Mesothelial cell of epicardium (in vitro differentiated cells): ENCODE data around the gene TSPAN14. TPM values are rescaled to one million over a fixed set of nuclear protein-coding genes. Genes with fewer than 3 reads are reported as not detected.

Experiments used
- DNase-seq, 2 experiments: peaks; one replicate each; pipeline ENCODE4 v3.0.0; 2021; ENCODE audit warnings: low spot score in 2 of 2; ENCODE audit not compliant: unreplicated experiment in 2 of 2
- H3K27ac Mint-ChIP-seq: 2 replicates; pipeline ENCODE4 v1.8.0; 2021; ENCODE audit warnings: mixed read lengths
- H3K27me3 Mint-ChIP-seq: 2 replicates; pipeline ENCODE4 v1.8.0; 2021; ENCODE audit warnings: low read depth, mixed read lengths
- H3K36me3 Mint-ChIP-seq: 2 replicates; pipeline ENCODE4 v1.8.0; 2021; ENCODE audit warnings: mixed read lengths
- H3K4me1 Mint-ChIP-seq: 2 replicates; pipeline ENCODE4 v1.8.0; 2021; ENCODE audit warnings: mixed read lengths
- H3K4me3 Mint-ChIP-seq: 2 replicates; pipeline ENCODE4 v1.8.0; 2021; ENCODE audit warnings: mild to moderate bottlenecking, moderate library complexity, mixed read lengths
- H3K9me3 Mint-ChIP-seq: 2 replicates; pipeline ENCODE4 v1.8.0; 2021; ENCODE audit warnings: mixed read lengths
- total RNA-seq: library from RNA; stranded (reverse); gene quantifications from 3 replicates; pipeline ENCODE4 v1.2.1, GENCODE V29; 2021
- TF ChIP-seq, protein P1 (sequence below): fragments of 200-600 bp; sonication (generic); IDR thresholded peaks from one replicate; pipeline ENCODE4 v1.5.0; 2021; ENCODE audit warnings: antibody characterized with exemption; ENCODE audit not compliant: unreplicated experiment

Gene TSPAN14
- total RNA-seq, 1 donor from 2014 or later = 113 TPM

DNA sequence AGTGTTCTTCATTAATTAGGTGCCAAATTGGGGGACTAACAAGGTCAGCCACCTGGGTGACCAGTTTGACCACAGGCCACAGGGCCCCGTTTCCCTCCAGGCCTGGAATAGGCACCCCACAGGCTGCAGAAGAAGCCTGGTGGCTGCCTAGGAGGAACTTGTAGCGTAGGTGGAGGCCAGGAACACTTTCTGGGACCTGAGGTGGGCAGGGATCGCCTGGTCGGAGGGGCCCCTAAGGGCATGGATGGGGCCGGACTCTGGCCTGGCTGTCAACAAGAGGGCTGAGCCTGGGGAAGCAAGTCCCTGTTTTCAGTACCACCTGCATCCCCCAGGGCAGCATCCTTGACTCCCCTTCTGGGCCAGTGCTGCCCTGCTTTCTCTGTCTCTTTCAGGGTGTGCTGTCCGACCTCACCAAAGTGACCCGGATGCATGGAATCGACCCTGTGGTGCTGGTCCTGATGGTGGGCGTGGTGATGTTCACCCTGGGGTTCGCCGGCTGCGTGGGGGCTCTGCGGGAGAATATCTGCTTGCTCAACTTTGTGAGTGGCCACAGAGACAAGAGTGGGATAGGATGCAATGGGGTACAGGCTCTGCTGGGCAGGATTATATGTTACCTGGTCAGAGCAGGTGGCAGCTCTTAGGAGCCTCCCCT lies 52.9 kb downstream of the TSPAN14 start:
- TF ChIP-seq, protein P1, sequence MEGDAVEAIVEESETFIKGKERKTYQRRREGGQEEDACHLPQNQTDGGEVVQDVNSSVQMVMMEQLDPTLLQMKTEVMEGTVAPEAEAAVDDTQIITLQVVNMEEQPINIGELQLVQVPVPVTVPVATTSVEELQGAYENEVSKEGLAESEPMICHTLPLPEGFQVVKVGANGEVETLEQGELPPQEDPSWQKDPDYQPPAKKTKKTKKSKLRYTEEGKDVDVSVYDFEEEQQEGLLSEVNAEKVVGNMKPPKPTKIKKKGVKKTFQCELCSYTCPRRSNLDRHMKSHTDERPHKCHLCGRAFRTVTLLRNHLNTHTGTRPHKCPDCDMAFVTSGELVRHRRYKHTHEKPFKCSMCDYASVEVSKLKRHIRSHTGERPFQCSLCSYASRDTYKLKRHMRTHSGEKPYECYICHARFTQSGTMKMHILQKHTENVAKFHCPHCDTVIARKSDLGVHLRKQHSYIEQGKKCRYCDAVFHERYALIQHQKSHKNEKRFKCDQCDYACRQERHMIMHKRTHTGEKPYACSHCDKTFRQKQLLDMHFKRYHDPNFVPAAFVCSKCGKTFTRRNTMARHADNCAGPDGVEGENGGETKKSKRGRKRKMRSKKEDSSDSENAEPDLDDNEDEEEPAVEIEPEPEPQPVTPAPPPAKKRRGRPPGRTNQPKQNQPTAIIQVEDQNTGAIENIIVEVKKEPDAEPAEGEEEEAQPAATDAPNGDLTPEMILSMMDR = no peak
- Mint-ChIP-seq H3K36me3 (peaks cover 12% of the 10 kb centered on the region), H3K4me3 (no peak overlapping the region), H3K9me3 (no peaks in the 10 kb centered on the region), H3K27ac (peak overlapping the region; percentile 97), H3K27me3 (no peaks in the 10 kb centered on the region), H3K4me1 (peaks cover 67% of the 10 kb centered on the region)
- DNase-seq = no peak

DNA sequence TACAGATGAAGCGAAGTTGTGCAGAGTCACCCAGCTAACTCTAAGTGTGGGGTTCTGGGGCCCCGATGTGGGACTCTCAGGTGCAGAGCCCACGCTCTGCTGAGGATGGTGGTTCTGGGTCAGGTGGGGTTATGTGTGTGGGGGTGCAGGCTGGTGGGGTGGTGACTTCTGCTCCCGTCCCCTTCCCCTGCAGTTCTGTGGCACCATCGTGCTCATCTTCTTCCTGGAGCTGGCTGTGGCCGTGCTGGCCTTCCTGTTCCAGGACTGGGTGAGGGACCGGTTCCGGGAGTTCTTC lies 54.9 kb downstream of the TSPAN14 start:
- TF ChIP-seq, protein P1 = no peak
- Mint-ChIP-seq H3K9me3 (no peaks in the 10 kb centered on the region), H3K36me3 (peaks cover 21% of the 10 kb centered on the region), H3K4me1 (peaks cover 46% of the 10 kb centered on the region), H3K27me3 (no peaks in the 10 kb centered on the region), H3K4me3 (no peak overlapping the region), H3K27ac (no peak overlapping the region)
- no peak for DNase-seq

DNA sequence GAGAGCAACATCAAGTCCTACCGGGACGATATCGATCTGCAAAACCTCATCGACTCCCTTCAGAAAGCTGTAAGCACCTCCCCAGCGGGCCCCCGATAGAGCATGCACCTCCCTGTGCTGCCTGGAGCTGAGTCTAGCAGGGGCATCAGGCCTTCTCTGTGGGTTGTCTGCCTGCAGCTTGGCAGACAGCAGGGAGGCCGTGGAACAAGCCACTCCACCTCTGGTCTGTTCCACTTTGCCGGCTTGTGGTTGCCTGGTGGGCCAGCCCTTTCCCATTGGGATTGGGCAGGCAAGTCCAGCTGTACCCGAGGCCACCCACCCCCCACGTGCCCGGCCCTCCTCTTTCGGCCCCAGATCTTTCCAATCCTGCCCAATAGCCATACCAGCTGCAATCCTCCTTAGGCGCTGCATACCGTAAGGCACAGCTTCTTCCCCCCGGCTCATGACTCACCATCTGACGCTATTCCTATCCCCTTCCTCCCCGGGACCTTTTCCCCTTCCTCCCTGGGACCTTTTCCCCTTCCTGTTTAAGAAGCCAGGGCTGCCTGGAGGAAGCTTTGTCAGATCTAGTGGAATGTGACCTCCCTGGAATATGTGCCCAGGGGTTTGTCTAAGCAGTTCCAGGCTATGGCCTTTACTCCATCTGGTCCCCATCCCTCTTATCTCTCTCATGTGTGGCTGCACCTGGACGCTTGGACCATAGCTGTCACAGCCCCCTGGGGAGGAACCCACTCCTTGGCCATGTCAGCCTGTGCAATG lies 55.5 kb downstream of the TSPAN14 start:
- no peak for DNase-seq
- Mint-ChIP-seq H3K27ac (peak overlapping the region; percentile 50), H3K9me3 (no peaks in the 10 kb centered on the region), H3K4me1 (peaks cover 41% of the 10 kb centered on the region), H3K27me3 (no peaks in the 10 kb centered on the region), H3K4me3 (no peak overlapping the region), H3K36me3 (peaks cover 26% of the 10 kb centered on the region)
- TF ChIP-seq, protein P1 = no peak

DNA sequence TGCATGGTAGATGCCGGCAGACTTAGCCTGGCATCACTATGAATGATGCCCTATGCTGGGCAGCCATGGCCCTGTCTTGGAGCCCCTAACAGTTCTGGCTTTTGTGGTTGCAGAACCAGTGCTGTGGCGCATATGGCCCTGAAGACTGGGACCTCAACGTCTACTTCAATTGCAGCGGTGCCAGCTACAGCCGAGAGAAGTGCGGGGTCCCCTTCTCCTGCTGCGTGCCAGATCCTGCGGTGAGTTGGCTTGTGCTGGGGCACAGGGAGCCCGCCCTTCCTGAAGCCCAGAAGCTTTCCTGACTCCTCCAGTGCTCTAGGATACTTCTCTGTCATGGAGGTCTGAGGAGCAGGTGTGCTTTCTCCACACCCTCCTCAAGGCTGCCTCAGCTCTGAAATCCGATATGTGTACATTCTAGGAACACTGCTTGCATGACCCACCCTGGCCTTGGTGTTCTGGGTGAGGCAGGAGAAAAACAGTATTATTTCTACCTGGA lies 58.0 kb downstream of the TSPAN14 start:
- Mint-ChIP-seq H3K27me3 (no peaks in the 10 kb centered on the region), H3K27ac (no peak overlapping the region), H3K4me3 (no peak overlapping the region), H3K9me3 (no peaks in the 10 kb centered on the region), H3K36me3 (peaks cover 32% of the 10 kb centered on the region), H3K4me1 (peaks cover 18% of the 10 kb centered on the region)
- DNase-seq = no peak
- TF ChIP-seq, protein P1 = no peak

DNA sequence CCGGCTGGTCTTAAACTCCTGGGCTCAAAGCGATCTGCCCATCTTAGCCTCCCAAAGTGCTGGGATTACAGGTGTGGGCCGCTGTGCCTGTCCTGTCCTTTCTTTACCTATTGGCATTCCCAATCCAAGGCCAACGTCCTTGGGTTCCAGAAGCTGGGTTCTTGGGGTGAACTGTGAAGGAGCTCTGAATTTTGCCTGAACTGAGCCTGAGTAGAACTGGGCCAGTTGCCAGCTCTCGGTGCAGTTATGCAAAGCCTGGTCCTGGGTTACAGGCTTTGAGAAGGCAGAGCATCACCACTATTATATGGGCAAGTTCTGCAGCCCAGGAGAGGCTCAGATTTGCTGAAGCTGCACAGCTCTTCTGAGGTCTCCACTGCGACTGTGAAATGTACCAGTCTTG lies 59.0 kb downstream of the TSPAN14 start:
- H3K9me3 Mint-ChIP-seq = no peaks in the 10 kb centered on the region
- H3K4me3 Mint-ChIP-seq = no peak overlapping the region
- H3K27ac Mint-ChIP-seq = no peak overlapping the region
- TF ChIP-seq, protein P1 = no peak
- DNase-seq = no peak
- no peaks in the 10 kb centered on the region for H3K27me3 Mint-ChIP-seq
- H3K4me1 Mint-ChIP-seq = peaks cover 11% of the 10 kb centered on the region
- peaks cover 35% of the 10 kb centered on the region for H3K36me3 Mint-ChIP-seq
